SK-N-MC (cell line): ENCODE measurements around the gene PRR5L.

ENCODE experiments used
- EZH2 ChIP-seq: fragments of 200-600 bp; sonication (generic); IDR thresholded peaks from one replicate; pipeline ENCODE4 v1.6.1; 2017; ENCODE audit warnings: antibody characterized with exemption
- FOXP2 ChIP-seq: optimal IDR thresholded peaks from 2 replicates; pipeline ENCODE3; 2011; ENCODE audit warnings: mild to moderate bottlenecking, moderate library complexity; ENCODE audit not compliant: insufficient read depth; ENCODE audit errors: extremely low read length, control extremely low read depth
- POLR2AphosphoS5 ChIP-seq: IDR thresholded peaks from 2 replicates; pipeline ENCODE4 v1.6.1; 2012; ENCODE audit warnings: mild to moderate bottlenecking, low read depth, low read length, borderline replicate concordance

GRCh38 chr11:36377759-36378564 is 81.9 kb downstream of the PRR5L start:
- TF ChIP-seq POLR2AphosphoS5 (no peak), EZH2 (no peak), FOXP2 (no peak)
